ENCODE results near the gene KIF21B.
"Not testable (repeated sequence)": the region's sequence is repeated elsewhere in the genome, so short reads cannot be mapped to it uniquely, and the experiment has no call there.

The KIF21B gene

GRCh38 chr1:200963076-200963475 is 60.4 kb downstream of the KIF21B start:
- Histone ChIP-seq H3K4me1 (ENCODE audit: insufficient read depth, low read length, poor library complexity, severe bottlenecking) (peaks cover 9% of the 10 kb centered on the region), H3K4me2 (ENCODE audit: low read depth, low read length, poor library complexity, severe bottlenecking) (no peak overlapping the region), H3K36me3 (ENCODE audit: insufficient read depth, low read length) (no peaks in the 10 kb centered on the region), H4K20me1 (ENCODE audit: insufficient read depth, low read length, poor library complexity, severe bottlenecking) (no peaks in the 10 kb centered on the region), H2AFZ (ENCODE audit: low read length) (no peak overlapping the region), H3K4me3 (ENCODE audit: low read length, poor library complexity, severe bottlenecking) (no peak overlapping the region), H3K9ac (ENCODE audit: low read depth, low read length, poor library complexity, severe bottlenecking) (no peak overlapping the region), H3F3A (ENCODE audit: low read depth) (no peaks in the 10 kb centered on the region), H3K79me2 (ENCODE audit: insufficient read depth, low read length) (no peaks in the 10 kb centered on the region), H3K9me2 (replicated peaks; ENCODE audit: low read depth, low read length) (no peaks in the 10 kb centered on the region), H3K27me3 (ENCODE audit: insufficient read depth, low read length, poor library complexity, severe bottlenecking) (no peaks in the 10 kb centered on the region), H3K9me3 (ENCODE audit: insufficient read depth, low read depth, low read length) (no peaks in the 10 kb centered on the region)
- no peak for TF ChIP-seq CTCF (conservative IDR thresholded peaks at IDR 0.05; ENCODE audit: low read length)
- TF ChIP-seq EZH2phosphoT487 (IDR thresholded peaks at IDR 0.05; ENCODE audit: borderline replicate concordance): no peak

GRCh38 chr1:200962631-200963030 is 60.9 kb downstream of the KIF21B start:
- Histone ChIP-seq H4K20me1 (ENCODE audit: insufficient read depth, low read length, poor library complexity, severe bottlenecking) (no peaks in the 10 kb centered on the region), H3K9me3 (ENCODE audit: insufficient read depth, low read depth, low read length) (no peaks in the 10 kb centered on the region), H3K4me3 (ENCODE audit: low read length, poor library complexity, severe bottlenecking) (no peak overlapping the region), H3F3A (ENCODE audit: low read depth) (no peaks in the 10 kb centered on the region), H3K4me2 (ENCODE audit: low read depth, low read length, poor library complexity, severe bottlenecking) (no peak overlapping the region), H3K27me3 (ENCODE audit: insufficient read depth, low read length, poor library complexity, severe bottlenecking) (no peaks in the 10 kb centered on the region), H3K9ac (ENCODE audit: low read depth, low read length, poor library complexity, severe bottlenecking) (no peak overlapping the region), H3K36me3 (ENCODE audit: insufficient read depth, low read length) (no peaks in the 10 kb centered on the region), H3K79me2 (ENCODE audit: insufficient read depth, low read length) (no peaks in the 10 kb centered on the region), H3K9me2 (replicated peaks; ENCODE audit: low read depth, low read length) (no peaks in the 10 kb centered on the region), H2AFZ (ENCODE audit: low read length) (no peak overlapping the region), H3K4me1 (ENCODE audit: insufficient read depth, low read length, poor library complexity, severe bottlenecking) (peaks cover 9% of the 10 kb centered on the region)
- TF ChIP-seq CTCF (conservative IDR thresholded peaks at IDR 0.05; ENCODE audit: low read length) (no peak), EZH2phosphoT487 (IDR thresholded peaks at IDR 0.05; ENCODE audit: borderline replicate concordance) (no peak)

GRCh38 chr1:200962151-200962550 is 61.4 kb downstream of the KIF21B start:
- not testable (repeated sequence) for H3K9me3 ChIP-seq (ENCODE audit: insufficient read depth, low read depth, low read length); H3K27me3 ChIP-seq (ENCODE audit: insufficient read depth, low read length, poor library complexity, severe bottlenecking); H3K79me2 ChIP-seq (ENCODE audit: insufficient read depth, low read length); H4K20me1 ChIP-seq (ENCODE audit: insufficient read depth, low read length, poor library complexity, severe bottlenecking); H3K9me2 ChIP-seq (replicated peaks; ENCODE audit: low read depth, low read length); H3K9ac ChIP-seq (ENCODE audit: low read depth, low read length, poor library complexity, severe bottlenecking); H3K36me3 ChIP-seq (ENCODE audit: insufficient read depth, low read length); H3K4me1 ChIP-seq (ENCODE audit: insufficient read depth, low read length, poor library complexity, severe bottlenecking); H3F3A ChIP-seq (ENCODE audit: low read depth); H3K4me2 ChIP-seq (ENCODE audit: low read depth, low read length, poor library complexity, severe bottlenecking); H2AFZ ChIP-seq (ENCODE audit: low read length); H3K4me3 ChIP-seq (ENCODE audit: low read length, poor library complexity, severe bottlenecking)

- Histone ChIP-seq H3K27me3 (ENCODE audit: insufficient read depth, low read length, poor library complexity, severe bottlenecking) (no peaks in the 10 kb centered on the region), H3K36me3 (ENCODE audit: insufficient read depth, low read length) (no peaks in the 10 kb centered on the region), H3K9me2 (replicated peaks; ENCODE audit: low read depth, low read length) (no peaks in the 10 kb centered on the region), H3K79me2 (ENCODE audit: insufficient read depth, low read length) (no peaks in the 10 kb centered on the region), H3K9ac (ENCODE audit: low read depth, low read length, poor library complexity, severe bottlenecking) (no peak overlapping the region), H4K20me1 (ENCODE audit: insufficient read depth, low read length, poor library complexity, severe bottlenecking) (no peaks in the 10 kb centered on the region), H3F3A (ENCODE audit: low read depth) (no peaks in the 10 kb centered on the region), H3K4me2 (ENCODE audit: low read depth, low read length, poor library complexity, severe bottlenecking) (no peak overlapping the region), H3K4me1 (ENCODE audit: insufficient read depth, low read length, poor library complexity, severe bottlenecking) (peaks cover 9% of the 10 kb centered on the region), H3K9me3 (ENCODE audit: insufficient read depth, low read depth, low read length) (no peaks in the 10 kb centered on the region), H3K4me3 (ENCODE audit: low read length, poor library complexity, severe bottlenecking) (no peak overlapping the region), H2AFZ (ENCODE audit: low read length) (no peak overlapping the region)
- TF ChIP-seq EZH2phosphoT487 (IDR thresholded peaks at IDR 0.05; ENCODE audit: borderline replicate concordance) (no peak), CTCF (conservative IDR thresholded peaks at IDR 0.05; ENCODE audit: low read length) (no peak)
These were observed 62.6 kb downstream of the KIF21B start for GRCh38 chr1:200960948-200961340.
